ENCODE measurements around the gene YY1. TPM values are rescaled to one million over a fixed set of nuclear protein-coding genes. Genes with fewer than 3 reads are reported as not detected.
A peak's percentile ranks its signal among the peaks of the same experiment; 100 is the strongest.

YY1 gene
- total and polyA plus RNA-seq, 2 experiments from 2014 or later: 88.2 to 128 TPM

DNA sequence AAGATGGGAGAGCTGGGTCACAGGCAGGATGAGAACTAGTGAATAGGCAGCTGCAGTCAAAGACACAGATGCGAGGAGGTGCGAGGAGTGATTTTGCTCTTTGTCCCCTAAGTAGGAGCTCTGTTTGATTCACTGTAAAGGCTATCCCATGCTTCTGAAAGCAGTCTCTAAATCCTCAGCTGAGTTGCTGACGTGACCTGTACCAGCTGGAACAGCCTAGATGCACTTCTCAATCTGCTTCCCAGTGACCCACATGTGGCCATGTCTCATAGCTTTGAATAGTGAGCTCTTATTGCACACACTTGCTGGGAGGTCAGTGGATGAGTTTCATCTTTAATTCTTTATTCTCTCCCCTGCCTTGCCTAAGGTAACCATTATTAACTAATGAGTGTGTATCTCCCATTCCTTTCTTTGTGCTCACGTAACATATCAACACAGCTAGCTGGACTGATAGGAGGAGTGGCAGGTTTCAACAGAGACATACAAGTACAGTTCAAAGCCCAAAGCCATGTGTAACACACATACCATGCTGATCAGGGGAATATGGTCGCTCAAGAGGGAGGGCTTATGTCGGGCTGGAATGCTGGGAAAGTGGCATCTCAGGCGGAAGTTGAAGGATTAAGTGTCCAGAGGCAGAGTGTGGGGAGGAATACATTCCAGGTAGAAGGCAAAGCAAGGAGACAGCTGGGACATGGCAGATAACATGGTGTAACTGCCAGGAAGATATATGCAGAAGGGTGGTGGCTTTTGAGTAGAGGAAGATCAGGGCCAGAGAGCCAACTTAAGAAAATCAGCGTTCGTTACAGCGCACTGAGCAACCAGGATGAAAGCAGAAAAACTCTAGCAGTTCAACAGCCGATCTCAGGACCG lies 15.4 kb upstream of the YY1 start:
- peak overlapping the region; percentile 31; the same call in 1 of the 3 replicates for H3K4me3 Mint-ChIP-seq
- H3K27me3 Mint-ChIP-seq (ENCODE audit: insufficient read depth, low read depth, poor library complexity): peaks cover 5% of the 10 kb centered on the region
- H3K4me2 ChIP-seq: peak overlapping the region; percentile 76
- H3K79me2 ChIP-seq (replicated peaks; ENCODE audit: insufficient read depth): peaks cover 84% of the 10 kb centered on the region
- peak overlapping the region; percentile 98 for H3K27ac ChIP-seq (ENCODE audit: low read depth)
- H3K4me1 ChIP-seq (ENCODE audit: insufficient read depth): peaks cover 36% of the 10 kb centered on the region
- H3K4me3 ChIP-seq: peak overlapping the region; percentile 58; the same call in 1 of the 2 replicates
- H3K36me3 ChIP-seq (ENCODE audit: insufficient read depth): peaks cover 4% of the 10 kb centered on the region
- no peaks in the 10 kb centered on the region for H3K9me3 Mint-ChIP-seq
- TF ChIP-seq EZH2phosphoT487 (IDR thresholded peaks at IDR 0.05; ENCODE audit: unreplicated experiment) (no peak), ZNF331 (CRISPR knock-in tag; IDR thresholded peaks at IDR 0.05; ENCODE audit: low read depth) (no peak), ZNF462 (CRISPR knock-in tag; IDR thresholded peaks at IDR 0.05) (no peak), ETS1 (IDR thresholded peaks at IDR 0.05) (no peak), JUNB (IDR thresholded peaks at IDR 0.05; ENCODE audit: unreplicated experiment) (no peak), EZH2 (IDR thresholded peaks at IDR 0.05; ENCODE audit: low read depth, unreplicated experiment) (no peak), CREB1 (CRISPR knock-in tag; IDR thresholded peaks at IDR 0.05; ENCODE audit: low read depth) (no peak), NANOG (IDR thresholded peaks at IDR 0.05; ENCODE audit: borderline replicate concordance) (no peak), POLR2AphosphoS5 (IDR thresholded peaks at IDR 0.05; ENCODE audit: low read depth) (no peak), ZNF114 (CRISPR knock-in tag; IDR thresholded peaks at IDR 0.05) (no peak), STAT1 (IDR thresholded peaks at IDR 0.05; ENCODE audit: unreplicated experiment) (no peak)
- TF ChIP-seq, protein P1, sequence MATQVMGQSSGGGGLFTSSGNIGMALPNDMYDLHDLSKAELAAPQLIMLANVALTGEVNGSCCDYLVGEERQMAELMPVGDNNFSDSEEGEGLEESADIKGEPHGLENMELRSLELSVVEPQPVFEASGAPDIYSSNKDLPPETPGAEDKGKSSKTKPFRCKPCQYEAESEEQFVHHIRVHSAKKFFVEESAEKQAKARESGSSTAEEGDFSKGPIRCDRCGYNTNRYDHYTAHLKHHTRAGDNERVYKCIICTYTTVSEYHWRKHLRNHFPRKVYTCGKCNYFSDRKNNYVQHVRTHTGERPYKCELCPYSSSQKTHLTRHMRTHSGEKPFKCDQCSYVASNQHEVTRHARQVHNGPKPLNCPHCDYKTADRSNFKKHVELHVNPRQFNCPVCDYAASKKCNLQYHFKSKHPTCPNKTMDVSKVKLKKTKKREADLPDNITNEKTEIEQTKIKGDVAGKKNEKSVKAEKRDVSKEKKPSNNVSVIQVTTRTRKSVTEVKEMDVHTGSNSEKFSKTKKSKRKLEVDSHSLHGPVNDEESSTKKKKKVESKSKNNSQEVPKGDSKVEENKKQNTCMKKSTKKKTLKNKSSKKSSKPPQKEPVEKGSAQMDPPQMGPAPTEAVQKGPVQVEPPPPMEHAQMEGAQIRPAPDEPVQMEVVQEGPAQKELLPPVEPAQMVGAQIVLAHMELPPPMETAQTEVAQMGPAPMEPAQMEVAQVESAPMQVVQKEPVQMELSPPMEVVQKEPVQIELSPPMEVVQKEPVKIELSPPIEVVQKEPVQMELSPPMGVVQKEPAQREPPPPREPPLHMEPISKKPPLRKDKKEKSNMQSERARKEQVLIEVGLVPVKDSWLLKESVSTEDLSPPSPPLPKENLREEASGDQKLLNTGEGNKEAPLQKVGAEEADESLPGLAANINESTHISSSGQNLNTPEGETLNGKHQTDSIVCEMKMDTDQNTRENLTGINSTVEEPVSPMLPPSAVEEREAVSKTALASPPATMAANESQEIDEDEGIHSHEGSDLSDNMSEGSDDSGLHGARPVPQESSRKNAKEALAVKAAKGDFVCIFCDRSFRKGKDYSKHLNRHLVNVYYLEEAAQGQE (IDR thresholded peaks at IDR 0.05; ENCODE audit: unreplicated experiment): no peak
- TF ChIP-seq, protein P2, sequence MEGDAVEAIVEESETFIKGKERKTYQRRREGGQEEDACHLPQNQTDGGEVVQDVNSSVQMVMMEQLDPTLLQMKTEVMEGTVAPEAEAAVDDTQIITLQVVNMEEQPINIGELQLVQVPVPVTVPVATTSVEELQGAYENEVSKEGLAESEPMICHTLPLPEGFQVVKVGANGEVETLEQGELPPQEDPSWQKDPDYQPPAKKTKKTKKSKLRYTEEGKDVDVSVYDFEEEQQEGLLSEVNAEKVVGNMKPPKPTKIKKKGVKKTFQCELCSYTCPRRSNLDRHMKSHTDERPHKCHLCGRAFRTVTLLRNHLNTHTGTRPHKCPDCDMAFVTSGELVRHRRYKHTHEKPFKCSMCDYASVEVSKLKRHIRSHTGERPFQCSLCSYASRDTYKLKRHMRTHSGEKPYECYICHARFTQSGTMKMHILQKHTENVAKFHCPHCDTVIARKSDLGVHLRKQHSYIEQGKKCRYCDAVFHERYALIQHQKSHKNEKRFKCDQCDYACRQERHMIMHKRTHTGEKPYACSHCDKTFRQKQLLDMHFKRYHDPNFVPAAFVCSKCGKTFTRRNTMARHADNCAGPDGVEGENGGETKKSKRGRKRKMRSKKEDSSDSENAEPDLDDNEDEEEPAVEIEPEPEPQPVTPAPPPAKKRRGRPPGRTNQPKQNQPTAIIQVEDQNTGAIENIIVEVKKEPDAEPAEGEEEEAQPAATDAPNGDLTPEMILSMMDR (conservative IDR thresholded peaks at IDR 0.05; ENCODE audit: low read depth in 2 of 2): no peak
- no peak overlapping the region for H2AFZ ChIP-seq
- H3K27me3 ChIP-seq (ENCODE audit: insufficient read depth): no peaks in the 10 kb centered on the region
- H3K27ac Mint-ChIP-seq: no peak overlapping the region; the same call in 1 of the 2 replicates
- no peaks in the 10 kb centered on the region for H3K9me2 ChIP-seq (ENCODE audit: insufficient read depth)
- ATAC-seq: no peak
- H3K4me1 Mint-ChIP-seq: peaks cover 3% of the 10 kb centered on the region; the same call in 2 of the 3 replicates
- peaks cover 6% of the 10 kb centered on the region; the same call in 1 of the 2 replicates for H4K20me1 ChIP-seq (replicated peaks; ENCODE audit: insufficient read depth)
- H3F3A ChIP-seq (replicated peaks; ENCODE audit: low read depth): peaks cover 19% of the 10 kb centered on the region
- H3K36me3 Mint-ChIP-seq (ENCODE audit: low read depth): no peaks in the 10 kb centered on the region
- DNase-seq (ENCODE audit: low spot score): peak; percentile 40
